ENCODE measurements around the gene APPL2. TPM values are rescaled to one million over a fixed set of nuclear protein-coding genes. Genes with fewer than 3 reads are reported as not detected.

The APPL2 gene
- total RNA-seq, 1 donor from 2014 or later, result 47.5 TPM

- Mint-ChIP-seq H3K27ac (ENCODE audit: unreplicated experiment) (peak overlapping the region; percentile 23), H3K27me3 (ENCODE audit: low read depth) (no peaks in the 10 kb centered on the region), H3K4me3 (ENCODE audit: unreplicated experiment) (no peak overlapping the region), H3K9me3 (ENCODE audit: low read depth) (no peaks in the 10 kb centered on the region), H3K36me3 (ENCODE audit: low read depth) (peaks cover 25% of the 10 kb centered on the region), H3K4me1 (ENCODE audit: low read depth) (peaks cover 2% of the 10 kb centered on the region)
- DNase-seq (ENCODE audit: low spot score), result no peak
- TF ChIP-seq CTCF (IDR thresholded peaks at IDR 0.05), result no peak
These were observed 64.1 kb downstream of the APPL2 start for GRCh38 chr12:105171691-105172436.

- DNase-seq (ENCODE audit: low spot score), result no peak
- Mint-ChIP-seq H3K9me3 (ENCODE audit: low read depth) (no peaks in the 10 kb centered on the region), H3K4me1 (ENCODE audit: low read depth) (peaks cover 2% of the 10 kb centered on the region), H3K36me3 (ENCODE audit: low read depth) (peaks cover 19% of the 10 kb centered on the region), H3K4me3 (ENCODE audit: unreplicated experiment) (no peak overlapping the region), H3K27ac (ENCODE audit: unreplicated experiment) (peak overlapping the region; percentile 59), H3K27me3 (ENCODE audit: low read depth) (no peaks in the 10 kb centered on the region)
- no peak for TF ChIP-seq CTCF (IDR thresholded peaks at IDR 0.05)
These were observed 65.8 kb downstream of the APPL2 start for GRCh38 chr12:105170139-105170538.

GRCh38 chr12:105168006-105168405 is 68.0 kb downstream of the APPL2 start:
- Mint-ChIP-seq H3K27me3 (ENCODE audit: low read depth) (no peaks in the 10 kb centered on the region), H3K36me3 (ENCODE audit: low read depth) (peaks cover 26% of the 10 kb centered on the region), H3K4me3 (ENCODE audit: unreplicated experiment) (no peak overlapping the region), H3K4me1 (ENCODE audit: low read depth) (peaks cover 2% of the 10 kb centered on the region), H3K9me3 (ENCODE audit: low read depth) (no peaks in the 10 kb centered on the region), H3K27ac (ENCODE audit: unreplicated experiment) (no peak overlapping the region)
- no peak for DNase-seq (ENCODE audit: low spot score)
- no peak for TF ChIP-seq CTCF (IDR thresholded peaks at IDR 0.05)

GRCh38 chr12:105167346-105167745 is 68.6 kb downstream of the APPL2 start:
- no peak for DNase-seq (ENCODE audit: low spot score)
- Mint-ChIP-seq H3K27me3 (ENCODE audit: low read depth) (no peaks in the 10 kb centered on the region), H3K4me3 (ENCODE audit: unreplicated experiment) (no peak overlapping the region), H3K27ac (ENCODE audit: unreplicated experiment) (no peak overlapping the region), H3K9me3 (ENCODE audit: low read depth) (no peaks in the 10 kb centered on the region), H3K4me1 (ENCODE audit: low read depth) (peaks cover 2% of the 10 kb centered on the region), H3K36me3 (ENCODE audit: low read depth) (peaks cover 26% of the 10 kb centered on the region)
- TF ChIP-seq CTCF (IDR thresholded peaks at IDR 0.05), result no peak

- DNase-seq (ENCODE audit: low spot score), result no peak
- H3K9me3 Mint-ChIP-seq (ENCODE audit: low read depth), result no peaks in the 10 kb centered on the region
These were observed 69.2 kb downstream of the APPL2 start for GRCh38 chr12:105166736-105167135.

More at GRCh38 chr12:105166736-105167135, 69.2 kb downstream of the APPL2 start:
- Mint-ChIP-seq H3K4me3 (ENCODE audit: unreplicated experiment) (no peak overlapping the region), H3K36me3 (ENCODE audit: low read depth) (peaks cover 30% of the 10 kb centered on the region), H3K4me1 (ENCODE audit: low read depth) (peaks cover 5% of the 10 kb centered on the region), H3K27ac (ENCODE audit: unreplicated experiment) (no peak overlapping the region), H3K27me3 (ENCODE audit: low read depth) (no peaks in the 10 kb centered on the region)
- no peak for TF ChIP-seq CTCF (IDR thresholded peaks at IDR 0.05)

Measured in chondrocyte (in vitro differentiated cells).